Globus pallidus (tissue), 1 donor: ENCODE results near the gene NLRP13.
"Not testable (repeated sequence)": the region's sequence is repeated elsewhere in the genome, so short reads cannot be mapped to it uniquely, and the experiment has no call there.

ENCODE experiments used
- DNase-seq: peaks from one replicate; pipeline ENCODE4 v3.0.0-alpha.2; 2015; ENCODE audit warnings: low spot score

NLRP13 gene

DNA sequence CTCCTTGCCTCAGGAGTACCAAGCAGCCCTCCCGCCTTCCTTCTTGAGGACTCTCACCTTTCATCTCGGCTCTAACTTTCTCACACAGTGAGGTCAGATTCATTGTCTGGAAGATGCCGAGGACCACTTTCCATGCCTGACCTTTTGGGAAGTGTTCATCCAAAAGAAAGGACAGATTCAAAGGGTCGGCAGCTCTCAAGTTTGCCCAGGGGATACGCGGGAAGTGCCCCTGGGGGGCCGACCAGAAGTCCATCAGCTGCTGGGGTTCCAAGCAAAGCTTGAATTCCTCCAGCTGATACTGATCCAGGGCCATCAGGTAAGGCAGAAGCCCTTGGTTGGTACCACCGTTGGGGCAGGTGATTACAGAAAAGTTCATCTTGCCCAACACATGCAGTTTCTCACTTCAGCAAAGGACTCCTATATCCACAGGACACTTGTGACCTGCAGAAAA lies at the start of gene NLRP13:
Gene NLRP13, minus strand, starts transcription at position 401 of the 451 bp plus-strand sequence. Its CDS starts 25 bp downstream, at position 376.
- DNase-seq, result no peak

- DNase-seq, result no peak
These were observed 48.3 kb upstream of the NLRP13 start for GRCh38 chr19:55980415-55980814.

GRCh38 chr19:55973982-55974381 lies 41.8 kb upstream of the NLRP13 start:
- DNase-seq, result no peak

- DNase-seq, result no peak
These were observed 30.1 kb upstream of the NLRP13 start for GRCh38 chr19:55962186-55962585.

- no peak for DNase-seq
These were observed 28.0 kb upstream of the NLRP13 start for GRCh38 chr19:55959996-55960675.

DNA sequence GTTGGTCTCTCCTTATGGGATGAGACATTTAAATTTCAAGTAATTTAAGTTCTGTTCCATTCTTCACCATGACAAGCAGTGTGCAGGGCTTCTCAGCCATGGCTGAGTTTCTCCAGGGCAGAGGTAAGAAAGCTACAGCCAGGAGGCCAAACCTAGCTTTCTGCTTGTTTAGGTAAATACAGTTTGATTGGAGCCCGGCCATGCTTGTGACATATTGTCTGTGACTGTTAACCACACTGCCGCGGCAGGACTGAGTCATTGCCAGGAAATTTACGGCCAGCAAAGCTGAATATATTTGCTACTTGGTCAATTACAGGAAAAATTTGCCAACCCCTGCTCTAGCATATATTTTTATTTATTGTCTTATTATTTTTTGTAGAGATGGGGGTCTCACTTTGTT lies 26.2 kb upstream of the NLRP13 start:
- no peak for DNase-seq

GRCh38 chr19:55956431-55956830 lies 24.3 kb upstream of the NLRP13 start:
- DNase-seq, result no peak

DNA sequence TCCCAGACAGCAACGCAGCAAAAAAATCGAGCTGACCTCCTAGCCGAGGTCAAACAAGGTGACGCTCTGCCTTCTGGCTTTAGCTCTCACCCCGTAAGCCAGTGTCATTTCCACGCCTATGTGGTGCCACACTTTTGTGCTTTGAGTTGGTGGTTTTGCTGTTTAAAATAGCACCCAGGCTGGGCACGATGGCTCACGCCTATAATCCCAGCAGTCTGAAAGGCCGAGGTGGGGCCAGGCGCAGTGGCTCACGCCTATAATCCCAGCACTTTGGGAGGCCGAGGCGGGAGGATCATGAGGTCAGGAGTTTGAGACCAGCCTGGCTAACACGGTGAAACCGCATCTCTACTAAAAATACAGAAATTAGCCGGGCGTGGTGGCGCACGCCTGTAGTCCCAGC lies 18.4 kb upstream of the NLRP13 start:
- DNase-seq, result not testable (repeated sequence)

- no peak for DNase-seq
These were observed 15.4 kb upstream of the NLRP13 start, which contains the start of gene NLRP8 for GRCh38 chr19:55947532-55947931. NLRP8 (plus strand) TSS chr19:55947832.

DNA sequence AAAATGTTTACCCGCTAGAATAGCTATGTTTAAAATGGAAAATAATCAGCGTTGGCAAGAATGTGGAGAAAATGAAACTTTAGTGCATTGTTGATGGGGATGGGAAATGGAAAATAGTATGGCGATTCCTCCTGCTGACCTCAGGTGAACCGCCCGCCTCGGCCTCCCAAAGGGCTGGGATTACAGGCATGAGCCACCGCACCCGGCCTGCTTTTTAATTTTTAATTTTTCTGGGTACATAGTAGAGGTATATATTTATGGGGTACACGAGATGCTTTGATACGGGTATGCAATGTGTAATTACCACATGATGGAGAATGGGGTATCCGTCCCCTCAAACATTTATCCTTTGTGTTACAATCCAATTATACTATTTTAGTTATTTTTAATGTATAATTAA lies 8.2 kb upstream of the NLRP13 start:
- DNase-seq, result no peak

GRCh38 chr19:55939206-55939605 lies 7.1 kb upstream of the NLRP13 start:
- DNase-seq, result no peak

DNA sequence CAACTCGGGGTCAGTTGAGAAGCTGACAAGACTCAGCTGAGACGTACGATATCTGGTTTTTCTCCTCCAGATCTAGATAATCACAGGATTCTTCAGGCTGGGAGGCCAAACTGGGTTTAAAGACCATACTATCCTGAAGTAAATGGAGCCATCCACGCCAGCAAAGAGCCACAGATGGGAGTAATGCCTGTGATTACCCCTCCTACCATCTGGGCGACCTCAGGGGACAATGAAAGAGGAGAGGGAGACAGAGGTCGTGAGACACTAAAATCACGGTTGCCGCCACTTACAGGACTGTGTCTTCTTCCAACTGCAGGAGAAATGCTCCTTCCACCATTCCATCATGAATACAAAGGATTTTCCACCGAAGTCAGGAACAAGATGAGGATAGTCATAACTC lies 3.1 kb upstream of the NLRP13 start:
- DNase-seq, result no peak

DNA sequence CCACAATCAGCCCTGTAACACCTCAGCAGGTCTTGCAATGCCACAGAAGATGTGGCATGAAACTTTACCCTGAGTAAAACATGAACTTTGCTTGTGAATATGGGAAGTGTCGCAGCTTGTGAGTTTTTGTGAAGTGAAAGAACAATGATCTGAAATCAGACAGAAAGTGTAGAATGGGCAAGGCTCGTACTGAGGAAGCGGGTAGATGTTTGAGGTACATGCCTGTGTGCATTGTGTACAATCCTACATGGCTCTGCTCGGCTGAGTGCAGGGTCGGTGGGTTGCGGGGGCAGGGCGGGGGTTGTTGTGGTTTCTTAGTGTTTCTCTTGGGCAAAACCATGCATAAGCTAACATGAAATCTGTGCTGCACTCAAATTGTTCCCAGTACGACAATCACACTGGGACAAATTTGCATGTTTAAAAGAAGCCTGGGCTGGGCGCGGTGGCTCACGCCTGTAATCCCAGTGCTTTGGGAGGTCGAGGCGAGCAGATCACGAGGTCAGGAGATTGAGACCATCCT lies 1.1 kb downstream of the NLRP13 start:
- DNase-seq, result no peak

GRCh38 chr19:55929258-55929657 lies 2.9 kb downstream of the NLRP13 start:
- not testable (repeated sequence) for DNase-seq

- DNase-seq, result no peak
These were observed 4.1 kb downstream of the NLRP13 start for GRCh38 chr19:55927991-55928390.

GRCh38 chr19:55923556-55923955 lies 8.6 kb downstream of the NLRP13 start:
- DNase-seq, result no peak

- no peak for DNase-seq
These were observed 18.4 kb downstream of the NLRP13 start for GRCh38 chr19:55913643-55914268.

GRCh38 chr19:55912916-55913315 lies 19.2 kb downstream of the NLRP13 start:
- DNase-seq, result no peak

DNA sequence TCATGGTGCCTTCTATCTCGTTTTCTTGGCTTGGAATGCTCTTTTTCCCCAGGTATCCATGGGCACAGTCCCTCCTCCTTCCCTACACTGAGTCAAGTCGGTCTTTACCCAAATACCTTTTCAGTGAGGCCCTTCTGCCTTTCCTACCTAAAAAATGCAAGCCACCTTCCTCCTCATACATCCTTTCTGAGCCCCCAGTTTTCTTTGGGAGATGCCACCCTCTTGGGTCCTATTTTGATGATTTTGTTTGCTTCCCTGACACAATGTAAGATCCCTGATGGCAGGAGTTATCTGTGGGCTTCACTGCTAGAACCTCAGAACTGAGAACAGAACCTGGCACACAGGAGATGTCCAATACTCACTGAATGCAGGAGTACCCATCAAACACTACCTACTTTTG lies 22.3 kb downstream of the NLRP13 start:
- DNase-seq, result no peak

GRCh38 chr19:55907746-55908145 lies 24.4 kb downstream of the NLRP13 start:
- no peak for DNase-seq

- DNase-seq, result no peak
These were observed 24.9 kb downstream of the NLRP13 start for GRCh38 chr19:55907286-55907685.

DNA sequence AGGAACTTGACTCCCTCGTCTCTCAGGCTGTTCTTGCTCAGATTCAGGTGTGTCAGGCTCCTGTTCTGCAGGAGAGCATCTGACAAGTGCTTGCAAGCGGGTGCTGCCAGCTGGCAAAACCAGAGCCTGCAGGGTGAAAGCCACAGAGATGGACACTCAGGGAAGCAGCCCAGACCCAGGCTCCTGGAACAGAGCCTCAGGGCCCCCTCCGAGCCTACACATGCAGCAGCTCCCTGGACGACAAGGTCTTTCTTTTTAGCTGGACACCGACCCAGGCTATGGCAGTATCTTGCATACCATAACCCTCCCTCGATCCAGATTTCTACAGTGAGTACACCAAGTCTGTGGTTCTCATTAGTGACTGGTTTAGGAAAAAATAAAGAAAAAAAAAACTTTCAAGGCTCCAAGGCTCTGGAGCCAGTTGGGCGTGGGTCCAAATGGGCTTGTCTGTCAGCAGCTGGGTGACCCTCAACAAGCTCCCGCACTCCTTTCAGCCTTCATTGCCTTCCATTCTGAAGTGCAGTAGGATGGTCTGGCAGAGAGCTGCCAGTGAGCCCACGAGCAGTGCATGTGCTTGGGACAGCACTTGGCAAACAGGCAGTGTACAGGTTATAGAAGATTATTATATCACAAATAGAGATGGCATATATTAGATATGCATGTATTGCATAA lies 29.9 kb downstream of the NLRP13 start:
- no peak for DNase-seq
